Stimulated activated CD4-positive, alpha-beta T cell treated with anti-CD3 and anti-CD28 coated beads, Interleukin-1b, Interleukin-23, amount 100 ng/mL, for 48 hours (primary cell): ENCODE data around the gene RASD1.

Experiments used
- DNase-seq: peaks from one replicate; pipeline ENCODE4 v3.0.0-alpha.2; 2020

Gene RASD1

GRCh38 chr17:17496189-17497064, at the start of gene RASD1:
Gene RASD1 (minus strand): TSS chr17:17496395. CDS start chr17:17496181, 214 bp downstream.
- peak; percentile 80 for DNase-seq

GRCh38 chr17:17545984-17546383, 49.8 kb upstream of the RASD1 start:
- no peak for DNase-seq

GRCh38 chr17:17545031-17545820, 49.0 kb upstream of the RASD1 start:
- DNase-seq, result no peak

- no peak for DNase-seq
These were observed 46.9 kb upstream of the RASD1 start for GRCh38 chr17:17542906-17543635.

GRCh38 chr17:17541640-17542001, 45.4 kb upstream of the RASD1 start:
- DNase-seq, result no peak

GRCh38 chr17:17540935-17541639, 44.9 kb upstream of the RASD1 start:
- DNase-seq, result no peak

GRCh38 chr17:17540278-17540906, 44.2 kb upstream of the RASD1 start:
- DNase-seq, result no peak

GRCh38 chr17:17539591-17539990, 43.4 kb upstream of the RASD1 start:
- DNase-seq, result no peak

- DNase-seq, result no peak
These were observed 42.5 kb upstream of the RASD1 start for GRCh38 chr17:17538417-17539391.

GRCh38 chr17:17537311-17538099, 41.3 kb upstream of the RASD1 start:
- no peak for DNase-seq

- DNase-seq, result no peak
These were observed 40.5 kb upstream of the RASD1 start for GRCh38 chr17:17536702-17537101.

GRCh38 chr17:17535957-17536356, 39.8 kb upstream of the RASD1 start:
- no peak for DNase-seq

GRCh38 chr17:17533901-17534441, 37.8 kb upstream of the RASD1 start:
- DNase-seq, result no peak

- no peak for DNase-seq
These were observed 36.8 kb upstream of the RASD1 start for GRCh38 chr17:17532991-17533390.

GRCh38 chr17:17531156-17531555, 35.0 kb upstream of the RASD1 start:
- no peak for DNase-seq

GRCh38 chr17:17528696-17529652, 32.8 kb upstream of the RASD1 start:
- DNase-seq, result no peak

- no peak for DNase-seq
These were observed 31.8 kb upstream of the RASD1 start for GRCh38 chr17:17527956-17528500.

- DNase-seq, result no peak
These were observed 31.3 kb upstream of the RASD1 start for GRCh38 chr17:17527534-17527933.
